Activated T-cell treated with anti-CD3 and anti-CD28 coated beads for 24 hours (primary cell): Measurements from ENCODE around the gene DEFB123.
"Not testable (repeated sequence)": the region's sequence is repeated elsewhere in the genome, so short reads cannot be mapped to it uniquely, and the experiment has no call there.

Experiments
- DNase-seq: peaks from one replicate; pipeline ENCODE4 v3.0.0-alpha.2; 2020; ENCODE audit warnings: low read depth

The DEFB123 gene

GRCh38 chr20:31440012-31440659 lies at the start of gene DEFB123:
TSS of gene DEFB123 (plus strand) at chr20:31440632. CDS start at chr20:31440699, 67 bp downstream.
- DNase-seq: no peak

- DNase-seq: no peak
Measured at GRCh38 chr20:31392836-31393235, 47.6 kb upstream of the DEFB123 start.

GRCh38 chr20:31394900-31395299 lies 45.5 kb upstream of the DEFB123 start:
- DNase-seq: no peak

- no peak for DNase-seq
Measured at GRCh38 chr20:31403886-31404285, 36.5 kb upstream of the DEFB123 start.

- DNase-seq: no peak
Measured at GRCh38 chr20:31406115-31406514, 34.3 kb upstream of the DEFB123 start, which contains the start of gene DEFB121. TSS of gene DEFB121 (minus strand) at chr20:31406215. CDS start at chr20:31406152, 63 bp downstream.

GRCh38 chr20:31410011-31410410 lies 30.4 kb upstream of the DEFB123 start:
- DNase-seq: no peak

- DNase-seq: no peak
Measured at GRCh38 chr20:31414381-31414780, 26.1 kb upstream of the DEFB123 start.

- DNase-seq: no peak
Measured at GRCh38 chr20:31415653-31416052, 24.8 kb upstream of the DEFB123 start.

- no peak for DNase-seq
Measured at GRCh38 chr20:31418307-31418706, 22.1 kb upstream of the DEFB123 start.

GRCh38 chr20:31425797-31426196 lies 14.6 kb upstream of the DEFB123 start:
- no peak for DNase-seq

GRCh38 chr20:31426891-31427551 lies 13.4 kb upstream of the DEFB123 start:
- DNase-seq: not testable (repeated sequence)

- DNase-seq: not testable (repeated sequence)
Measured at GRCh38 chr20:31427576-31427975, 12.9 kb upstream of the DEFB123 start.

GRCh38 chr20:31430568-31431115 lies 9.8 kb upstream of the DEFB123 start:
- DNase-seq: no peak

- DNase-seq: no peak
Measured at GRCh38 chr20:31446084-31446819, 5.8 kb downstream of the DEFB123 start.

GRCh38 chr20:31449511-31450414 lies 9.3 kb downstream of the DEFB123 start:
- no peak for DNase-seq

- no peak for DNase-seq
Measured at GRCh38 chr20:31452575-31452974, 12.1 kb downstream of the DEFB123 start.

- DNase-seq: no peak
Measured at GRCh38 chr20:31454361-31454760, 13.9 kb downstream of the DEFB123 start.

- DNase-seq: not testable (repeated sequence)
Measured at GRCh38 chr20:31470946-31471345, 30.5 kb downstream of the DEFB123 start.

- DNase-seq: no peak
Measured at GRCh38 chr20:31472395-31473330, 32.2 kb downstream of the DEFB123 start.

GRCh38 chr20:31473331-31474096 lies 33.1 kb downstream of the DEFB123 start:
- no peak for DNase-seq
